HG03135 (cell line): Measurements from ENCODE around the gene NEK9.
A peak's percentile ranks its signal among the peaks of the same experiment; 100 is the strongest.
"Not testable (repeated sequence)": the region's sequence is repeated elsewhere in the genome, so short reads cannot be mapped to it uniquely, and the experiment has no call there.

ENCODE experiments used
- ATAC-seq: cut with Tn5 transposase; IDR thresholded peaks from one replicate; pipeline ENCODE4 v1.9.1; 2021; ENCODE audit warnings: mild to moderate bottlenecking, moderate library complexity; ENCODE audit not compliant: unreplicated experiment

Gene NEK9

GRCh38 chr14:75068294-75069120, 58.3 kb downstream of the NEK9 start:
- no peak for ATAC-seq

GRCh38 chr14:75067765-75068164, 59.1 kb downstream of the NEK9 start:
- not testable (repeated sequence) for ATAC-seq

GRCh38 chr14:75067212-75067611, 59.6 kb downstream of the NEK9 start:
- ATAC-seq: no peak

GRCh38 chr14:75066691-75067090, 60.2 kb downstream of the NEK9 start:
- no peak for ATAC-seq

GRCh38 chr14:75064205-75064567, 62.7 kb downstream of the NEK9 start:
- no peak for ATAC-seq

- peak; percentile 97 for ATAC-seq
These were observed 63.2 kb downstream of the NEK9 start, which contains the start of gene ACYP1 for GRCh38 chr14:75063491-75064204. Gene ACYP1 (minus strand): TSS chr14:75064024. CDS start chr14:75063553, 471 bp downstream.

- no peak for ATAC-seq
These were observed 63.8 kb downstream of the NEK9 start for GRCh38 chr14:75063013-75063412.

GRCh38 chr14:75060420-75060819, 66.4 kb downstream of the NEK9 start:
- no peak for ATAC-seq

- no peak for ATAC-seq
These were observed 67.2 kb downstream of the NEK9 start for GRCh38 chr14:75059642-75060041.

- ATAC-seq: no peak
These were observed 72.4 kb downstream of the NEK9 start for GRCh38 chr14:75054421-75054820.

GRCh38 chr14:75053396-75054291, 73.2 kb downstream of the NEK9 start:
- no peak for ATAC-seq

- ATAC-seq: no peak
These were observed 75.3 kb downstream of the NEK9 start for GRCh38 chr14:75051556-75051899.

GRCh38 chr14:75050852-75051555, 75.8 kb downstream of the NEK9 start, which contains the start of gene MLH3:
Gene MLH3 (minus strand): TSS chr14:75051467. CDS start chr14:75049655, 1,812 bp downstream.
- peak; percentile 69 for ATAC-seq

- ATAC-seq: no peak
These were observed 77.1 kb downstream of the NEK9 start for GRCh38 chr14:75049731-75050201.

GRCh38 chr14:75049136-75049535, 77.7 kb downstream of the NEK9 start:
- ATAC-seq: no peak

GRCh38 chr14:75048101-75048500, 78.7 kb downstream of the NEK9 start:
- no peak for ATAC-seq

- no peak for ATAC-seq
These were observed 79.3 kb downstream of the NEK9 start for GRCh38 chr14:75047506-75047905.

- ATAC-seq: no peak
These were observed 79.9 kb downstream of the NEK9 start for GRCh38 chr14:75046899-75047298.

GRCh38 chr14:75046275-75046674, 80.6 kb downstream of the NEK9 start:
- no peak for ATAC-seq

GRCh38 chr14:75044752-75045151, 82.1 kb downstream of the NEK9 start:
- no peak for ATAC-seq
